Measurements from ENCODE around the gene UNC119.
"Not testable (repeated sequence)": the region's sequence is repeated elsewhere in the genome, so short reads cannot be mapped to it uniquely, and the experiment has no call there.

The UNC119 gene

DNA sequence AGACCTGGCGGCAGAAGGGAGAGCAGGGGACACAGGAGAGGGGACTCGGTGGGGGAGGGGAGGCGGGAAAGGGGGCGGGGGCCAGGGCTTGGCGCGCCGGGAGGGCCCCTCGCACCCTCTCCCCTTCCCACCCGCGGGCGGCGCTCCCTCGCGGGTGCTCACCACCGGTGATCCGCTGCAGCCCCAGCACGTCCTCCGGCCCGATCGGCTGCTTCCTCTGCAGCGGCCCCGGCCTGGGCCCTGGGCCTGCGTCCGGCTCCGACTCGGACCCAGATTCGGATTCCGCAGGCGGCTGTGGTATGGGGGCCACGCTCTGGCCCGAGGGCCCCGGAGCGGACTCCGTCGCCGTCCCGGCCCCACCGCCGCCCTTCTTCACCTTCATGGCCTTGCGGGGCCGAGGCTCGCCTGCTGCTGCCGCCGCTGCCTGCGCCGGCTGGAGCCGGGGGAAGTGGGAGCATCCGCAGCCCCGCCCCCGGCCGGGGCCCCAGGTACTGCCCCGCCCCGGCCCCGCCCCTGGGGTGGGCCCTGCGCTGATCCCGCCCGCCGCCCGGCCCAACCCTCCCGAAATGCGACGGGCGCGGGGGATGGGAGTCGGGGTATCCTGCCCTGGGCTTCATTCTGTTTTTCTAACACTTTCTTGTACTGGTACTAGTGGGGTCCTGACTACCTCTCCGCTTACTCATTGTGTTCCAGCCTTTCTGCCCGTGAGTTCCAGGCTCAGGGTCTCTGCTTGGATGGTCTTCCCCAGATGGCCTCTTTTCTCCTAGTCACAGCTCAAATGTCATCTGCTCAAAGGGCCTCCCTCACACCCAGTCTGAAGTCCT lies at the start of gene UNC119:
TSS of gene UNC119 (minus strand) at position 449 of the 824 bp plus-strand sequence. CDS start at position 382, 67 bp downstream.
- peak; percentile 62 to 76 for DNase-seq

DNA sequence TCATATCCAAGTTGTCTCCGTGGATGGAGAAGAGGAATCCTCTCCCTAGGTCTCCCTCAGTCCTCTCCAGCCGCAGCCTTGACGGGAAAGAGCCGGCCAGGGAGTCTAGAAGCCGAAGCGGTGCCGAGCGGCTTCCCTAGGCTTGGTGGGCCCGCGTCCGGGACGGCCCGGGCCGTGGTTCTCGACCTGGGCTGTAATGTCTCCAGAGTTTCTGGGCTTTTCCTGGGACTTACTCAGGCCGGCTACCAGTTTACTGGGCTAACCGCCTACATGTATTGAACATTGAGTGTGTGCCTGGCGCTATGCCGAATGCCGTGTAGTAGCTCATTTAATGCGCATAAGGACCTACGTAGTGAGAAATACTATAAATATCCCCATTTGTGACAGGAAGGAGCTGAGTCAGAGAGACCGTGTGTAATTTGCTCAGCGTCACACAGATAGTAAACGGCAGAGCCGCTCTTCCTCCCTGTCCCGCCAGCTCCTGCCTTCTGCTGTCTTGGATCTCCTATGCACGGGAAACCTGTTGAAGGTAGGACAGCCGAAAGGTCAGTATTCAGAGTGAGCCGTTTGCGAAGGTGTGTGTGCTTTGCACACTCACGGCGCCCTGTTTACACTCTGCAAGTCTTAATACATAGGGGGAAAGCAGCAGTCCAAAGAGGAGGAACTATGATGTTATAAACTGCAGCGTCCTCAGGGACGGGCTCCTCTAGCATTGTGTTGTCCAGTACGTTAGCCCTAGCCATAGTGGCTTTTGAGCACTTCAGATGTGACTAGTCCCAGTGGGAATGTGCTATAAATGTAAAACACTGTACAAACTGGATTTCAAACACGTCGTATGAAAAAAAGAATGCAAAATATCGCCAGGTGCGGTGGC lies 47.1 kb upstream of the UNC119 start:
- DNase-seq, result peak; percentile 78 to 79

DNA sequence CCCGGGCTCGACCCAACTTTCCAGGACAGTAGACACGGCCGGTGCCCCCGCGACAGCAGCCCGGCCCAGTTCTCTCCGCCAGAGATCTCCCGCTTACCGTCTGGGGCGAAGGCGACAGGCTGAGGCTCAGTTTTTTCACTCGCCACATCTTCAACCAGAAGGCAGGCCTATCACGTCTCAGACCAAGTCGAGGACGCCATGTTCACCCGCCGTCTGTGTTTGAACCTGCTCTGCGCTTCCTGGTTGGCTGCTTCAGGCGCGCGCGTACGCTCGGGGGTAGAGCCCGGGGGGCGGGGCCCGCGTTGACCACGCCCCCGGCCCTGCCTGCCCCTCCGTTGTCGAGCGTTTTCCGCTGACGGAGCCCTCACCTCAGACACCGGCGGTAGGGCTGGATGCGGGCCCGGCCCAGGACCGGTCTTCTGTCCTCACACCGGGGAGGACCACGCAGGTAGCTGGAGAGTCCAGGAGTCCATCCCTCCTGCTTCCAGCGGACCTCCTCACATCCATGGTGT lies 46.4 kb upstream of the UNC119 start, which contains the start of gene SPAG5:
TSS of gene SPAG5 (minus strand) at position 227 of the 512 bp plus-strand sequence. CDS start at position 148, 79 bp downstream.
- peak; percentile 93 to 96 for DNase-seq

DNA sequence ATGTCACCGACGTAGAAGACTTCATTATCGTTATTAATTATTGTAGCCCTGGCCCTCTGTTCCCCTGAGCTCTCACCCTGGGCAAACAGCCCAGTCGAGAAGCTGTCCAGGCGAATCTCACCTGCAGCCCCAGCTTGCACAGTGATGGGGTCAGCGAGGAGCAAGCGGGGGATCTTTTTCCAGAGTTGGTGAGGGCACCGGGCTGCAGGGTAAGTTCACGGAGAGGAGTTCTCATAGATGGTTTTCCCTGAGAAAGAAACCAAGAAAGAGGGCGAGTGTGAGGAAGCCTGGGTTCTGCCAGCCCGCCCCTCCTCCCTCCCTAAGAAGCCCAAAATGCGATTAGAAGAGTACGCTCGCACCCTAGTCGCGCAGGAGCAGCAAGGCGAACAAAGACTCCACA lies 46.0 kb upstream of the UNC119 start:
- DNase-seq, result no peak

DNA sequence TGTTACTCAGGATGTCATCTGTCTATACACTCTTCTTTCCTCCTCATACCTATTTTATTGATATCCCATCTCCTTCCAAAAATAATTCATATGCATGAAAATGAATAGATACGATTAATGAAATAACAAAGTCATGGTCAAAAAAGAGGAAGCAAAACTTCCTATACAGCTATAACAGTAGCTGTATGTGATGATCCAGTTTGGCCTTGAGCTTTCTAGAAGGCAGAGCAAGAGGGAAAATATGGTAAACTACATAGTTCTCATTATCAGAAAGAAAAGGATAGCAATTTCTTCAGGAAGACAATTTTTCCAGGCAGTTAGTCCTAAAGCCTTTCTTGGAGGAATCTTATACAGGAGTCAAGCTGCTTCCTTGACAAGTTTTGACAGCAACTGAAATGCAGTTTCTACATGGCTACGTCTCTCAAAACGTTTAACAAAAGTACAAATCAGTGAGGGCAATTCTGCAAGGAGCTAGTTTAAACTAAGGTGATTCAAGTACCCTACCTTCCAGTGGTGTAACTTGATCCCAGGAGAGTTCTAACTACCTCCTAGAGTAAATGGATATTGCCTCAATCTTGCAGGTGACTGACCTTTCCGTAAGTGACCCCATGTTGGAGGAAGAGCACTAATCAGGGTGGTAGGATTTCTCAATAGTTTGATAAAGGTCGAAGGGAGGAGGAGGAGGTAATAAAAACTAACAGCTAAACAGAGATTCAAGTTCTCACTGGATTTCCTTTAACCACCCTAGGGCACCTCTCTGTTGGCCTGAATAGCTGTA lies 45.4 kb upstream of the UNC119 start:
- DNase-seq, result peak; percentile 38 to 55

DNA sequence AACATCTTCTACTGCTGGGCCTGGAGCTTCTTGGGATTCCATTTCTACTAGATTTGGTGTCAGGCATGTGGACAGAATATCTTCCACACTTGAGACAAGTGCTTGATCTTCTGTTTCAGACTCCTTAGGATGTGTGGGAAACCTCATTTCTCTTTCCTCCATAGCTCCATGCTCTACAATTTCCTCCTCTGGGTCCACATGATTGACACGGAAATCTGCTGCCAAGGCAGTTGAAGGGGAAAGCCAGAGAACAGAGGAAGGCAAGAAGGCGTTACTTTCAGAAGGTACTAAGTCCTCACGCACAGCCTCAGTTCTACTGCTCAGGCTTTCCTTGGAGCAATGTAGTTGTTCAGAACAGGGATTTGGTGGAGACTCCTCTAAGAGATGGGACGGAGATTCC lies 39.8 kb upstream of the UNC119 start:
- no peak for DNase-seq

DNA sequence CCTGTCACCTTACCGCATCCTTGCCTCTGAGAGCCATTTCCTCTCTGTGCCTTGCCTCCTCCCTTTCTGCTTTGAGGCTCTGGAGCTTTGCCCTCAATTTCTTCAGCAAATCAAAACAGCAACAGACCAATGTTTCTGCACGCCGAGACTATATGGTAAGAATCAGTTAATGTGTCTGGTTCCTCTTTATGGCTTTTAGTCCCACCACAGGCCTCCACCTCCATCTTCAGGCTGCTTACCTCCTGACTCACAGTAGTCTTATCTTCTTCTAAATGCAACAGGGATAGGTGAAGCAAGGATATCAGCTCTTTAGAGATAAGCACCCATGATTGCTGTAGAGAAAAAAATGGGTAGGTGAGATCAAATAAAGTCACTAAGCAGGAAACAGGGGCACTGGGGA lies 33.4 kb upstream of the UNC119 start:
- DNase-seq, result no peak

DNA sequence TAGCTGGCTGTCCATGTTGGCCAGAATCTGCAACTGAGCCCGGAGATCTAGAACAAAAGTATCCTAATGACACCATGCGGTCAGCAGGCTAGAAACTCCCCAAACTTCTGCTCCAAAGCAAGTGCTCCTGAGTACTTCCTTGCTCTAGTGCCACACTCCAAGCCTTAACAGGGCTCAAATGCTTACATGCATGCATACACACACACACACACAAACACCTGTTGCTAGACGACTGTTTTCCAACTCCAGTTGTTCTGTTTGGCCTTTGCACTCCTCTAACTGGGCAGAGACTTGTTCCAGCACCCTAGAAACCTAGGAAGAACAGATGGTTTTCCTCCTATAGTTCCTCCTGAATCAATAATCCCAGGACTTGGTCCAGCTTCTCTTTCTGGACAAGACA lies 32.0 kb upstream of the UNC119 start:
- no peak for DNase-seq

DNA sequence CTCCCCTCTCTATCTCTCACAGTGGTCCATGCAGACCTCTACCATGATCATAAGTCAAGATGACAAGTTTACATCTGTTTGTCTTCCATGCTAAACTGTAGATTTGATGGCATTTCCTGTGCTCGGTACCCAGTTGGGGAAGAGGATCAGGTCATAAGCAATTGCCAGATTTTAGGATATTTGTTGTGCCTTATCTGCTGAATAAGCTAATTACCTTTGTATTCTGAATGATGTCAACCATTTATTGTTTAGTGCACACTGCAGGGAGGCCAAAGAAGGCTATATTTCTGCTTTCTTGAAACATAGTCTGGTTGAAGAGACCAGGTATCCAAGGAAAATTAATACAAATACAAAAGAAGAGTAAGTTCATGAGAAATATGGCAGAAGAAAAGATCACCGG lies 30.1 kb upstream of the UNC119 start:
- DNase-seq, result no peak

DNA sequence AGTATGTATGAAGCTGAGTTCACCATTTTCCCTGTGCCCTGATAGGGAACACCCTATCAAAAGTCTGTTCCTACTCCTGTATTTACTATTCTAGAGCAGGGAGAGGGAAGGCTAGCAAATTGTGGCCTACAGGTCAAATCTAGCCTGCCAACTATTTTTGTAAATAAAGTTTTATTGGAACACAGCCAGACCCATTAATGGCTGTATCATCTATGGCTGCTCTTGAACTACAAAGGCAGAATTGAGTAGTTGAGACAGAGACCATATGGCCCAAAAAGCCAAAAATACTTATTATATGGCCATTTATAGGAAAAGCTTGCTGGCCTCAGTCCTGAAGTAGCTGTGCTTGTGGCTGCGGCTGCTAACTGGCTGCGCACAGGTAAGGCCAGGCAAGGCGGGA lies 28.5 kb upstream of the UNC119 start:
- DNase-seq, result no peak

DNA sequence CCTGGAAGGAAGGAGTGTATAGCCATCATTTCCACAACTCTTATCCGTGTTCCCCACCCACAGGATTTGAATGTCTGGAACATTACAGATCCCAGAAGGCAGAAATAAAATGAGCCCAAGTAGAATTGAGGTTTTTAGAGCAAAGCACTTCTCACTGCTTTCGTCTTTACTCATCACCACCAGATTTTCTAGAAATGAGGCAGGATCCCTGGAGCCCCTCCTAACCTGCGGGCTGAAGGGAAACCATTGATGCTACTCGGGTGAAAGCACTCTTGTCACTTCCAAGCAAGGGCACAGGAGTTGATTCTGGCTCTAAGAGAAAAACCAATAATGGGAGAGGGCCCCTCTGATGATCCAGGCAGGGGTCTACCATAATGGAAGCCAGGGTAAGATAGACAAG lies 27.1 kb upstream of the UNC119 start:
- no peak for DNase-seq

DNA sequence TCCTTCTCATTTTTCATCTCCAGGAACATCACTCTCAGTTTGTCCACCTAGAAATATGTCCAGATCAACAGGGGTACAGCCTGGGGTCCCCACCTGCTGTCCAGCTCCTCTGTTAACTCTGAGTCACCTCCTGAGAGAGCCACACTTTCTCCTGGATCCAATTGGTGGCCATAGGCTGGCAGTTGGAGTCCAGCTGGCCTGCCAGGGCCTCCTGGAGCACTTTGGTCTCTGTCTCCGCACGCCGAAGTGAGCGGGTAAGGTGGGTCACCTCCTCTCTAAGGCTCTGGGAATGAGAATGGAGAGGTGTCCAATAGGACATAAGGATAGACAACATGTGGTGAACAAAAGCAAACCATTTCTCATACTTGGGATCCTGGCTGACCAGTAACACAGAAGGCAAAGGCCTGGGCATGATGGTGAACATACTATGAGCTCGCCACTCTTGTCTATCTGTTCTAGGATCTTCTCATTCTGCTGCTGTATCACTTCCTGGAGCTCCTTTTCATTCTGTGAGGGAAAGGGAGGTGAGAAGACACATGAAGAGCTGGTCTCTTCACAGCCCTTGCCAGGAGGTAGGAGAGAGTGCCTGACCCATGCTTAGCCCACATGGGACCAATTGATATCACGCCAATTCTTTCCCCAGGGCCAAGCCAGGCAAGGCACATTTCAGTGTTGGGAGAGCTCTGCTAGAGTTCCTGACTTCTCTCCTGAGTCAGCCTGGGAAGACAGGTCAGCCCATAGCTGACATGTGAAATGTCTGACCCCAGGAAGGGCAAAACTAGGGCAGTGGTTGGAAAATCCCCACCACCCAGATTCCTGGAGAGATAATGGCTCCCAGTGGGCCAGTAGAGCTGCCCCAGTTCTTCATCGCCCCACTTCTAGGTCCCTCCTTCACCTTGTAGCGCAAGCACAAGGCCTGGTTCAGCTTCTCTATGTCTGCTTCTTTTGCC lies 26.1 kb upstream of the UNC119 start:
- DNase-seq, result no peak

DNA sequence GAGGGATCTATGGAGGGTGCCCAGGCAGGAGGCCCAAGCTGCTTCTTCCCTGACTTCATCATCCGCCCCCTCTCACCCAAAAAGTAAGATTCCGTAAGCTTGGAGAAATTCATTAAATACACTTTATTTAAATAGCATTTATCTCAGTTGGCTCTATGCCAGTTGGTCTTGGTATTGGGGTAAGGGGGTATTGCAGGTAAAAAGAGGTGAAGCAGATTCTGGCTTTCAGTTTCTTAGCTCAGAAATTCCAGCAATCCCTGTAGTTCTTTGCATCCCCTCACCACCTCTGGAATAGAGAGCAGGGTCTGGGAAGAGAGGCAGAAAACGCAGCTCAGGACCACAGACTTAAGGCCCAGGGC lies 25.0 kb upstream of the UNC119 start:
- DNase-seq, result no peak

DNA sequence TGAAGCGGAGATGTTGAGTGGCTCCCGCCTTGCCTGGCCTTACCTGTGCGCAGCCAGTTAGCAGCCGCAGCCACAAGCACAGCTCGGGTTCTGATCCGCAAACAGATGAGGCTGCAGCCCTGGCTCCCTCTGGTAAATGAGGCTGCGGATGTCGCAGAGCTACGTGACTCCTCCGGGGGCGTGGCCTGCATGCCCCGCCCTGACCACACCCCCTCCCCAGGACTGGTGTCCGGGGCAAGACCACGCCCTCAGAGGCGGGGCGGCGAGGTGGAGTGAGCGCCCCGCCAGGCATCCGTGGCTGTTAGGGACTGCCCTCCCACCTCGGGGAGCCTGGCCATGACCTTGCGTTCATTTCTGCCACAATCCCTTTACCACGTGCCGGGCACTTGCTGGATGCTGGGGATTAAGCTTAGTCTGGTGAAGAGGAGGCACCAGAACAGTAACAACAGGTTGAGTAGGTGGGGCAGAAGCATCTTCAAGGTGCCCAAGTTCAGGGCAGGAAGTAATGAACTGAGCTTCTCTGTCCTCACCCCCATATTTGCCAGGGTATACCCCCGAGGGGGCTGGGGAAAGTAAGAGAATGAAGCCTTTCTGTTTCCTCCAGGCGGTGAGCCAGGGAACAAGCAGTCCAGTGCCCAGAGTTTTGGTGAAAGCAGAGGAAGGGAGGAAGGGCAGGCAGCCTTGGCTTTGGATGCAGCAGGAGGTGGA lies 24.5 kb upstream of the UNC119 start, which contains the start of gene ALDOC:
TSS of gene ALDOC (minus strand) at position 138 of the 708 bp plus-strand sequence. CDS start 1,363 bp downstream, outside the sequence.
- no peak for DNase-seq

DNA sequence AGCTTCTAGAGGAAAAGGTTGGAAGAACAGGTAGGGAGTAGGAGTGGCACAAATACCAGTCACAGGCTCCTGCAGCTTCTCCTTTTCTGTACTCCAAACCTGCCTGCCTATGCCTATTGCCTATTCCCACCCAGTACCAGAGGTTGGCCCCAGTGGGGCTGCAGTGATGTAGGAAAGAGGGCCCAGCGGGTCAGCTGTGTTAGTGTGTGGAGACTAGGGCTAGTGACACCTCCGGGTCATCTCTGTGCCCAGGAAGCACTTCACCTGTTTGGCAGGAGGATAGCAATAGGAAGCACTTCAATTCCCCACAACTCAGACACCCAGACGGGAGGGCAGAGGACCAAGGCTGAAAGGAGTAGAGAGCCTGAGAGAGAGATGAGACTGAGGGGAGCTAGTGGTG lies 23.6 kb upstream of the UNC119 start:
- not testable (repeated sequence) for DNase-seq

DNA sequence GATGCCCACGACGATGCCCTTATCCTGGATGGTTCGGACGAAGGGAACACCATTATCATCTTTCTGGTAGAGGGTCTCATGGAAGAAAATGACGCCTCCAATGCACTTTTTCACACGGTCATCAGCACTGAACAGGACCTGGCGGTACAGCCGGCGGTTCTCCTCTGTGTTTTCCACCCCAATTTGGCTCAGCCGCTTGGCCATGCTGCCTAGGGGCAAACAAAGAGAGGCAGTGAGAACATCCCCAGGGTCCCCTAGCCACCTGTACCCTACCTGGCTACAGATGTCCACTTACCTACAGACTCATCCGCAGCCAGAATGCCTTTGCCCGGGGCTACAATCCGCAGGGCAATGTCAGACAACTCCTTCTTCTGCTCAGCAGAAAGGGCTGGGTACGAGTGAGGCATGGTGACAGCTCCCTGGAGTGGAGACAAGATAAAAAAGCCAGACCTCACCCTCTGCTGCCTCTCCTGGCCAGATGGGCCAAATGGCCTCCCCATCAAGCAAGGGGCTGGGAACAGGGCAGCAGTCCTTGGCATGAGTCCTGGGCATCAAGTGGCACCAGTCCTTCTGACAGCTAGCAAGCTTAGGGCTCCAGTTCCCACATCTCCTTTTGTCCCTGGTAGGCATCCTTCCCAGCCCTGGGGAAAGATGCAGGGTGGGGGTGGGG lies 22.8 kb upstream of the UNC119 start:
- DNase-seq, result no peak

DNA sequence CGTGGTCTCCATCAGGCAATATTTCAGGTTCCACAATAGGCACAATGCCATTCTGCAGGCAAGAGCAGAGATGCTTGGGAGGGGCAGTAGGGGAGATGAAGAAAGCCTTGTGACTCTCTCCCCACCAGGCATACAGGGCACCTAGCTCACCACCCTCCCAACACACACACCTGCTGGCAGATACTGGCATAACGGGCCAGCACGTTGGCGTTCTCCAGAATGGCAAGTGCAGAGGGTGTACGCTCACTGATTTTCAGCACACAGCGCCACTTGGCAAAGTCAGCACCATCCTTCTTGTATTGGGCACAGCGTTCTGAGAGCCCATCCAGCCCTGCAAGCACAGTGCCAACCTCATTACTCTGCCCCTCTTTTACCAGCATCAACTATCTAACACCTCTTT lies 22.1 kb upstream of the UNC119 start:
- no peak for DNase-seq

DNA sequence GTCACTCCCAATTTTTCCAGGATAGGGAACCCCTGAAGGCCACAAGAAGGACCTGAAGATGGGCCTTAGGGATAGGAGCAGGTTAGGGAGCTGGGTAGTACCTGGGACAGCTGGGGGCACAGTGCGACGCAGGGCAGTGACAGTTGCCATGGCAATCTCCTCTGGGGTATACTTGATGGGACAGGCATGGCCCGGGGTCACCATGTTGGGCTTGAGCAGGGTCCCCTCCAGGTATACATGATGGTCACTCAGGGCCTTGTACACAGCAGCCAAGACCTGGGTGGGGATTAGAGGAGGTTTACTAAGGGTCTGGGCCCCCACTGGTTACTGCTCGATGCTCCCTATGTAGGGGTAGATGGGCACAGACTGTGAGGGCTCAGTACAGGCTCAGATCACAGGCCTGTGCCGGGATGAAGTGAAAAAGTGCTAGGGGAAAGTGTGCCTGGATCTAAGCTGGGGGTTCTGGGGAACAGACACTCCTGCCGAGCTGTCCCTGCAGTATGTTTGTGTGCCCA lies 21.6 kb upstream of the UNC119 start:
- no peak for DNase-seq

DNA sequence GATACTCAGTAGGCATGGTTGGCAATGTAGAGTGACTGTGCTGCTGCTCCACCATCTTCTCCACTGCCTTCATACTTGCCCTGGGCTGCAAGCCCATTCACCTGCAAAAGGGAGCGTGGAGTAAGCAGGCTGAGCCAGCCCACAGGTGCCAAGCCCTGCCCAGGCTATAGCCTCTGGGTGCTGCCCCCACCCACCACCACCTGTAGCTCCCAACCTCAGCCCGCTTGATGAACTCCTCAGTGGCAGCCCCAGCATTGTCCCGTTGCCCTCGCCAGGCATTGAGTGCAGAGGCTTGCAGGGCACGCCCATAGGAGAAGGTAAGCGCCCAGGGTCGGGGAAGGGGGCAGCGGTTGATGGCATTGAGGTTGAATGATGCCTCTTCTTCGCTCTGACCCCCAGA lies 21.1 kb upstream of the UNC119 start:
- DNase-seq, result no peak

DNA sequence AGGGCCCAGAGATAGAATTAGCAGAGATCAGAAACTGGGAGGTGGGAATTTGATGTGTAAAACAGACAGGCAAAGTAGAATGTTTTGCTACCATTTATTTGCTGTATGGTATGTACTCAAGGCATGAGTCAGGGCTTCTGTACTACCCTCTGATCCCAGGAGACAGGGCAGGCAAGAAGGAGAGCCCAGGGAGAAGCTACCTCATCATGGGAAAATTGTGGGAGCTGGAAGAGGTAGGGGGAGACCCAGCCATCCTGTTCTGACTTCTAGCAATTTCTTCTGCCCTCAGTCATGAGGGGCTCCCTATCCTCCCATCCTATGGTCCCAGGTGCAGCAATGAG lies 20.6 kb upstream of the UNC119 start:
- DNase-seq, result no peak

Data from AML-193 (cell line).